Neural cell (in vitro differentiated cells): Measurements from ENCODE around the gene C4A. TPM values are rescaled to one million over a fixed set of nuclear protein-coding genes. Genes with fewer than 3 reads are reported as not detected.

Experiments
- H2AFZ ChIP-seq: fragments of 200-600, 300-800 bp; sonication (generic), shearing (Covaris generic); 2 replicates; pipeline ENCODE4 v1.6.0; 2014; ENCODE audit warnings: low read depth, mild to moderate bottlenecking, antibody characterized with exemption, low read length, moderate library complexity
- H3F3A ChIP-seq: fragments of 200-600 bp; shearing (Covaris generic); 2 replicates; pipeline ENCODE4 v1.6.1; 2016; ENCODE audit warnings: mild to moderate bottlenecking, moderate library complexity, mixed read lengths, antibody characterized with exemption, low read length; ENCODE audit not compliant: insufficient read depth, poor library complexity, severe bottlenecking
- H3K27ac ChIP-seq: fragments of 200-600, 300-800 bp; sonication (generic), shearing (Covaris generic); 2 replicates; pipeline ENCODE4 v1.5.1; 2014; ENCODE audit warnings: mild to moderate bottlenecking, low read length, moderate library complexity
- H3K27me3 ChIP-seq: fragments of 300-800, 200-600 bp; sonication (generic), shearing (Covaris generic); 2 replicates; pipeline ENCODE4 v1.6.0; 2014; ENCODE audit warnings: mild to moderate bottlenecking, low read depth, low read length, moderate library complexity; ENCODE audit not compliant: insufficient read depth
- H3K36me3 ChIP-seq: fragments of 300-800, 200-600 bp; sonication (generic), shearing (Covaris generic); 2 replicates; pipeline ENCODE4 v1.5.1; 2014; ENCODE audit warnings: mild to moderate bottlenecking, antibody characterized with exemption, low read length, moderate library complexity; ENCODE audit not compliant: insufficient read depth
- H3K4me2 ChIP-seq: fragments of 300-800, 200-600 bp; sonication (generic), shearing (Covaris generic); 2 replicates; pipeline ENCODE4 v1.6.0; 2014; ENCODE audit warnings: mild to moderate bottlenecking, low read length
- H3K4me3 ChIP-seq: fragments of 300-800, 200-600 bp; sonication (generic), shearing (Covaris generic); 2 replicates; pipeline ENCODE4 v1.5.1; 2014; ENCODE audit warnings: mild to moderate bottlenecking, low read length, moderate library complexity
- H3K79me2 ChIP-seq: fragments of 200-600 bp; shearing (Covaris generic); replicated peaks from 2 replicates; pipeline ENCODE4 v1.6.0; 2014; ENCODE audit warnings: mild to moderate bottlenecking, low read length, moderate library complexity; ENCODE audit not compliant: insufficient read depth
- H3K9ac ChIP-seq: fragments of 300-800, 200-600 bp; sonication (generic), shearing (Covaris generic); 2 replicates; pipeline ENCODE4 v1.6.1; 2016; ENCODE audit warnings: mild to moderate bottlenecking, low read length, mixed read lengths
- H3K9me2 ChIP-seq: fragments of 200-600 bp; shearing (Covaris generic); 2 replicates; pipeline ENCODE4 v1.6.1; 2016; ENCODE audit warnings: mild to moderate bottlenecking, low read length, mixed read lengths; ENCODE audit not compliant: insufficient read depth
- H3K9me3 ChIP-seq: fragments of 200-600, 300-800 bp; sonication (generic), shearing (Covaris generic); 2 replicates; pipeline ENCODE4 v1.6.1; 2016; ENCODE audit warnings: mild to moderate bottlenecking, mixed run types, low read length, moderate library complexity, mixed read lengths
- H4K20me1 ChIP-seq: fragments of 200-600 bp; shearing (Covaris generic); 2 replicates; pipeline ENCODE4 v1.6.1; 2016; ENCODE audit warnings: mild to moderate bottlenecking, mixed run types; ENCODE audit not compliant: insufficient read depth
- EP300 ChIP-seq: fragments of 450-650 bp; conservative IDR thresholded peaks from 2 replicates; pipeline ENCODE4 v1.6.1; 2014; ENCODE audit warnings: antibody characterized with exemption, mild to moderate bottlenecking, moderate library complexity; ENCODE audit not compliant: poor library complexity, severe bottlenecking
- EZH2 ChIP-seq: fragments of 200-600, 300-800 bp; shearing (Covaris generic), sonication (generic); IDR thresholded peaks from 2 replicates; pipeline ENCODE4 v1.6.1; 2014; ENCODE audit warnings: antibody characterized with exemption, low read length, borderline replicate concordance, mild to moderate bottlenecking; ENCODE audit not compliant: insufficient read depth, poor library complexity, severe bottlenecking
- MXI1 ChIP-seq: fragments of 450-650 bp; conservative IDR thresholded peaks from 2 replicates; pipeline ENCODE4 v1.6.1; 2014; ENCODE audit warnings: antibody characterized with exemption, mild to moderate bottlenecking; ENCODE audit not compliant: poor library complexity, severe bottlenecking
- POLR2AphosphoS5 ChIP-seq: IDR thresholded peaks from 2 replicates; pipeline ENCODE4 v1.6.1; 2012
- RAD21 ChIP-seq: fragments of 450-650 bp; conservative IDR thresholded peaks from 2 replicates; pipeline ENCODE4 v1.6.1; 2014; ENCODE audit warnings: antibody characterized with exemption, mild to moderate bottlenecking, moderate library complexity
- SMC3 ChIP-seq: fragments of 450-650 bp; conservative IDR thresholded peaks from 2 replicates; pipeline ENCODE4 v1.6.1; 2014; ENCODE audit warnings: antibody characterized with exemption, mild to moderate bottlenecking, moderate library complexity; ENCODE audit not compliant: poor library complexity
- TAF1 ChIP-seq: IDR thresholded peaks from 2 replicates; pipeline ENCODE4 v1.6.1; 2012; ENCODE audit warnings: low read depth
- polyA plus RNA-seq: library from polyadenylated mRNA; depleted of rRNA; stranded (reverse); fragments of >200 nt; gene quantifications from 2 replicates; pipeline ENCODE4 v1.2.3, GENCODE V29; 2014
- TF ChIP-seq, protein P1 (sequence below): IDR thresholded peaks from 2 replicates; pipeline ENCODE4 v1.6.1; 2012; ENCODE audit warnings: borderline replicate concordance
- TF ChIP-seq, protein P2 (sequence below): fragments of 450-650 bp; IDR thresholded peaks from 2 replicates; pipeline ENCODE4 v1.5.1; 2014; ENCODE audit warnings: antibody characterized with exemption, mild to moderate bottlenecking, moderate library complexity; ENCODE audit not compliant: poor library complexity, severe bottlenecking

Gene C4A
- polyA plus RNA-seq, 1 donor from 2014 or later: 4.4 TPM

DNA sequence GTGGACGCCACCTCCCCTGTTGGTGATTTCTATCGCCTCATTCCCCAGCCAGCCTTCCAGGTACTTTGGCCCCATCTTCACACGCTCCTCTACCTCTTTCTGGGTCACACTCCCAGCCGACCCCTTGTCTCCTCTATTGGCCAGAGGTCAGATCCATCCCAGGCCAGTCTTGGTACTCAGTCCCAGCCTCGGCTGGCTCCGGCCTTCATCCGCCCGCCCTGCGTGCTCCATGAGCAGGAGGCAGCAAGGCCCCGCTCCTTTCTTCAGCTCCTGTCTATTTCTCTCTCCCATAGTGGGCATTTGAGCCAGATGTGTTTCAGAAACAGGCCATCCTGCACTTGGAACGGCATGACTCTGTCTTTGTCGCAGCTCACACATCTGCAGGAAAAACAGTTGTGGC, 20.2 kb upstream of the C4A start:
- Histone ChIP-seq H3K9ac (no peak overlapping the region), H3K4me3 (no peak overlapping the region)

DNA sequence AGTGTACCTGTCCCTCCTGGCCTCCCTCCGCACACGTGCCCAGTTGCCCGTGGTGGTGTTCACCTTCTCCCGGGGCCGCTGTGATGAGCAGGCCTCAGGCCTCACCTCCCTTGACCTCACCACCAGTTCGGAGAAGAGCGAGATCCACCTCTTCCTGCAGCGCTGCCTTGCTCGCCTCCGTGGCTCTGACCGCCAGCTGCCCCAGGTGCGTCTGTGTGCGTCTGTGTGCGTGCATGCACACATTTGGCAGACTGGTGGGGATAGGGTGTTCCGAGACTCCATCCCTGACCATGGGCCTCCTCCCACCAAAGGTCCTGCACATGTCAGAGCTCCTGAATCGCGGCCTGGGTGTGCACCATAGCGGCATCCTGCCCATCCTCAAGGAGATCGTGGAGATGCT, 17.9 kb upstream of the C4A start:
- Histone ChIP-seq H3K9ac (no peak overlapping the region), H3K36me3 (no peaks in the 10 kb centered on the region)

More for the DNA sequence above, 20.2 kb upstream of the C4A start:
- H3K27ac ChIP-seq: no peak overlapping the region
- H3F3A ChIP-seq: no peaks in the 10 kb centered on the region
- no peaks in the 10 kb centered on the region for H3K36me3 ChIP-seq
- H4K20me1 ChIP-seq: no peaks in the 10 kb centered on the region
- TF ChIP-seq EP300 (no peak), EZH2 (no peak), MXI1 (no peak), RAD21 (no peak), POLR2AphosphoS5 (no peak), TAF1 (no peak), SMC3 (no peak)
- TF ChIP-seq, protein P1, sequence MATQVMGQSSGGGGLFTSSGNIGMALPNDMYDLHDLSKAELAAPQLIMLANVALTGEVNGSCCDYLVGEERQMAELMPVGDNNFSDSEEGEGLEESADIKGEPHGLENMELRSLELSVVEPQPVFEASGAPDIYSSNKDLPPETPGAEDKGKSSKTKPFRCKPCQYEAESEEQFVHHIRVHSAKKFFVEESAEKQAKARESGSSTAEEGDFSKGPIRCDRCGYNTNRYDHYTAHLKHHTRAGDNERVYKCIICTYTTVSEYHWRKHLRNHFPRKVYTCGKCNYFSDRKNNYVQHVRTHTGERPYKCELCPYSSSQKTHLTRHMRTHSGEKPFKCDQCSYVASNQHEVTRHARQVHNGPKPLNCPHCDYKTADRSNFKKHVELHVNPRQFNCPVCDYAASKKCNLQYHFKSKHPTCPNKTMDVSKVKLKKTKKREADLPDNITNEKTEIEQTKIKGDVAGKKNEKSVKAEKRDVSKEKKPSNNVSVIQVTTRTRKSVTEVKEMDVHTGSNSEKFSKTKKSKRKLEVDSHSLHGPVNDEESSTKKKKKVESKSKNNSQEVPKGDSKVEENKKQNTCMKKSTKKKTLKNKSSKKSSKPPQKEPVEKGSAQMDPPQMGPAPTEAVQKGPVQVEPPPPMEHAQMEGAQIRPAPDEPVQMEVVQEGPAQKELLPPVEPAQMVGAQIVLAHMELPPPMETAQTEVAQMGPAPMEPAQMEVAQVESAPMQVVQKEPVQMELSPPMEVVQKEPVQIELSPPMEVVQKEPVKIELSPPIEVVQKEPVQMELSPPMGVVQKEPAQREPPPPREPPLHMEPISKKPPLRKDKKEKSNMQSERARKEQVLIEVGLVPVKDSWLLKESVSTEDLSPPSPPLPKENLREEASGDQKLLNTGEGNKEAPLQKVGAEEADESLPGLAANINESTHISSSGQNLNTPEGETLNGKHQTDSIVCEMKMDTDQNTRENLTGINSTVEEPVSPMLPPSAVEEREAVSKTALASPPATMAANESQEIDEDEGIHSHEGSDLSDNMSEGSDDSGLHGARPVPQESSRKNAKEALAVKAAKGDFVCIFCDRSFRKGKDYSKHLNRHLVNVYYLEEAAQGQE: no peak
- TF ChIP-seq, protein P2, sequence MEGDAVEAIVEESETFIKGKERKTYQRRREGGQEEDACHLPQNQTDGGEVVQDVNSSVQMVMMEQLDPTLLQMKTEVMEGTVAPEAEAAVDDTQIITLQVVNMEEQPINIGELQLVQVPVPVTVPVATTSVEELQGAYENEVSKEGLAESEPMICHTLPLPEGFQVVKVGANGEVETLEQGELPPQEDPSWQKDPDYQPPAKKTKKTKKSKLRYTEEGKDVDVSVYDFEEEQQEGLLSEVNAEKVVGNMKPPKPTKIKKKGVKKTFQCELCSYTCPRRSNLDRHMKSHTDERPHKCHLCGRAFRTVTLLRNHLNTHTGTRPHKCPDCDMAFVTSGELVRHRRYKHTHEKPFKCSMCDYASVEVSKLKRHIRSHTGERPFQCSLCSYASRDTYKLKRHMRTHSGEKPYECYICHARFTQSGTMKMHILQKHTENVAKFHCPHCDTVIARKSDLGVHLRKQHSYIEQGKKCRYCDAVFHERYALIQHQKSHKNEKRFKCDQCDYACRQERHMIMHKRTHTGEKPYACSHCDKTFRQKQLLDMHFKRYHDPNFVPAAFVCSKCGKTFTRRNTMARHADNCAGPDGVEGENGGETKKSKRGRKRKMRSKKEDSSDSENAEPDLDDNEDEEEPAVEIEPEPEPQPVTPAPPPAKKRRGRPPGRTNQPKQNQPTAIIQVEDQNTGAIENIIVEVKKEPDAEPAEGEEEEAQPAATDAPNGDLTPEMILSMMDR: no peak
- H3K4me2 ChIP-seq: no peak overlapping the region
- no peaks in the 10 kb centered on the region for H3K9me2 ChIP-seq
- H3K79me2 ChIP-seq: peaks cover 24% of the 10 kb centered on the region
- H3K9me3 ChIP-seq: no peaks in the 10 kb centered on the region
- H2AFZ ChIP-seq: no peak overlapping the region
- no peaks in the 10 kb centered on the region for H3K27me3 ChIP-seq

More for the DNA sequence above, 17.9 kb upstream of the C4A start:
- Histone ChIP-seq H3K9me3 (no peaks in the 10 kb centered on the region), H3K79me2 (peaks cover 9% of the 10 kb centered on the region), H3K4me2 (no peak overlapping the region), H2AFZ (no peak overlapping the region), H3K27me3 (no peaks in the 10 kb centered on the region), H3K27ac (no peak overlapping the region), H3F3A (no peaks in the 10 kb centered on the region), H3K4me3 (no peak overlapping the region), H3K9me2 (no peaks in the 10 kb centered on the region), H4K20me1 (no peaks in the 10 kb centered on the region)
- no peak for TF ChIP-seq SMC3
- no peak for TF ChIP-seq MXI1
- no peak for TF ChIP-seq RAD21
- no peak for TF ChIP-seq TAF1
- TF ChIP-seq EP300: no peak
- TF ChIP-seq, protein P1: no peak
- no peak for TF ChIP-seq POLR2AphosphoS5
- no peak for TF ChIP-seq EZH2
